CMK (cell line): ENCODE results near the gene TBC1D32.
"Not testable (repeated sequence)": the region's sequence is repeated elsewhere in the genome, so short reads cannot be mapped to it uniquely, and the experiment has no call there.

Experiments used
- DNase-seq: peaks from one replicate; pipeline ENCODE4 v3.0.0-alpha.2; 2010; ENCODE audit warnings: low read depth

TBC1D32 gene

DNA sequence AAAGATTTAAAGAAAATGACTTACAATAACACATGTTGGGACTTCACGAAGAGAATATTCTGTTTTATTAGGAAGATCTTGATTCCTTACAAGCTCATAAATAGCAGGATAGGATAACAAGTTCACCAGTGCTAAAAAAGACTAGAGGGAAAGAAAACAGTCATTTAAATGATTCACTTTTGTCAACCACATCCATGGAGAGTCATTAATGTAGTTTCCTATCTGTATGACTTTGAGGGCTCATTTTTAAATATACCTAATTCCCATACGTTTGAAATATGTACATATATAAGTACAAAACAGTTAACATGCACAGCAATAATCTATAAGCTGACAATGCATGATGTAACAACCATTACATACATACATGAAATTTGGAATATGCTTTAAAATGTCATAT is 111.1 kb downstream of the TBC1D32 start:
- DNase-seq, result no peak

DNA sequence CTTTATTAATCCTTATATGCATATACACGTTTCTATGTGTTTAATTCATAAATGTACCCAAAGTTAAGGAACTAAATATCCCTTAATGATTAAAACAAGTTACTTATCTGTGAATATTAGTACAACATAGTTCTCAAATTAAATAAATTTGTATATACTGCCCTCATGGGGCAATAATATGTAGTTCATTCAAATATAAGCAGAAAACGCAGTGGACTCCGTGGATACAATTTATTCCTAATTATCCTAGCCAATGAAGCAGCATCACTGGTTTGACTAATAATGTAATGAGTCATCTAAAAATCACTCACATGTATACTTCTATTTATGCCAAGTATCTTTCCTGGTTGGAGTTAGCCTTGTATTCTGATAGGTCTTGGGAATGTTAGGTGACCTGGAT is 111.6 kb downstream of the TBC1D32 start:
- DNase-seq, result no peak

DNA sequence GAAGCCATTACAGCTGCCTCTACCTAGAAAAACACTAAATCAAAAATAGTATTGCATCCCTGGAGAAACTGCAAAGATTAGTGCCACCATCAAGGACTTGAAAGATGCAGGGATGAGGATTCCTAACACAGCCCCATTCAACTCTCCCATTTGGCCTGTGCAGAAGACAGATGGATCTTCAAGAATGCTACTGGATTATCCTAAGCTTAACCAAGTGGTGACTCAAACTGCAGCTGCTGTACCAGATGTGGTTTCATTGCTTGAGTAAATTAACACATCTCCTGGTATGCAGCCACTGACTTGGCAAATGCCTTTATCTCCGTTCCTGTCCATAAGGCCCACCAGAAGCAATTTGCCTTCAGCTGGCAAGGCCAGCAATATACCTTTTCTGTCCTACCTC is 117.4 kb downstream of the TBC1D32 start:
- DNase-seq, result no peak

DNA sequence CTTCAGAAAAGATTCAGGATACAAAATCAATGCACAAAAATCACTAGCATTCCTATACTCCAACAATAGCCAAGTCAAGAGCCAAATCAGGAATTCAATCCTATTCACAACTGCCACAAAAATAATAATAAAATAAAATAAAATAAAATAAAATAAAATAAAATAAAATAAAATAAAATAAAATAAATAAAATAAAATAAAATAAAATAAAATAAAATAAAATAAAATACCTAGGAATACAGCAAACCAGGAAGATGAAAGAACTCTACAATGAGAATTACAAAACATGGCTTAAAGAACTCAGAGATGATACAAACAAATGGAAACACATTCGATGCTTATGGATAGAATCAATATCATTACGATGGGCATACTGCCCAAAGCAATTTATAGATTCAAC is 120.9 kb downstream of the TBC1D32 start:
- not testable (repeated sequence) for DNase-seq

DNA sequence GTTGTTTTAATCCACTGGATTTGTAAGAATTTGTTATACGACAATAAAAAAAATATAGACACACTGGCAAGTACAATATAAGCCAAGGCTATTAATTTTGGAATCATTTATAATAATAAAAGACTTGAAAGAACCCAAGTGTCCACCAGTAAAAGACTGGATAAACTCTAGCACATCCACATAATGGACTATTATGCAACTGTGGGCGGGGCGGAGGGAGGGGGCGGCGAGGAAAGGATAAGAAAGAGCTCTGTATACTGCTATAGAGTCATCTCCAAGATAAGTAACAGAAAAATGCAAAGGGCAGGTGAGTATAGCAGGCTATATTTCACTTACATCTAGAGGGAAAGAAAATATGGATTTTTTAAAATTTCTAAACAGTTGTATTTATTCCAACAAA is 123.3 kb downstream of the TBC1D32 start:
- no peak for DNase-seq

DNA sequence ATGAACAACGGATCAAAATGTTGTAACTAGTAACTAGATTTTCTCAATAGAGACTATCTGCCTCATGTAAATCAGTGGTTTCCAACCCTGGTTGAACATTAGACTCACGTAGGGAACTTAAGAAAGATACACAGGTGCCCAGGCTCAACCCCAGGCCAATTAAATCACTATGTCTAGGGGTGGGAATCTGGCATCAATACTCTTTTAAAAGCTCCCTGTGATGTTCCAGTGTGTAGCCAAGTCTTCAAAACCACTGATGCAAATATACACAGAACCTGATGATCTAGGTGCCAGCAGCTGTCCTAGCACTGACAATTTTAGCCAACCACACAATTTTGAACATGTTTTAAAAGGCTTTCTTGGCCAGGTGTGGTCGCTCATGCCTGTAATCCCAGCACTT is 128.7 kb downstream of the TBC1D32 start:
- DNase-seq, result no peak

DNA sequence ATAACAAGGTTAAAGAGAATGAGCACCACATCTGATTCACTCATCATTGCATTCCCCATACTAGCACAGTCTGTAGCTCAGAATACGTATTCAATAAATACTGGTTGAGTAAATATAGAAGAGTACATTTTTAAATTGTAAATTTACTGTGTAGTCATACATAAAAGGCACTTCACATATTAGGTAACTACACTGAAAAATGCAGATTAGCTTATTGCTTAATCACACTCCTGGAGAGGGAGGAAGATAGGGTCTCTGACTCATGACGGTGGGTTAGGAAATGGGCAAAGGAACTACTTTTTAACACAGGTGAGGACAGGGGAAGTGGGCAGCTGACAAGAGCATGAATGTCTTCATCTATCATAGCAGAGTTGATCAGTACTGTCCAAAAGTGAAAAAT is 133.2 kb downstream of the TBC1D32 start:
- DNase-seq, result no peak

DNA sequence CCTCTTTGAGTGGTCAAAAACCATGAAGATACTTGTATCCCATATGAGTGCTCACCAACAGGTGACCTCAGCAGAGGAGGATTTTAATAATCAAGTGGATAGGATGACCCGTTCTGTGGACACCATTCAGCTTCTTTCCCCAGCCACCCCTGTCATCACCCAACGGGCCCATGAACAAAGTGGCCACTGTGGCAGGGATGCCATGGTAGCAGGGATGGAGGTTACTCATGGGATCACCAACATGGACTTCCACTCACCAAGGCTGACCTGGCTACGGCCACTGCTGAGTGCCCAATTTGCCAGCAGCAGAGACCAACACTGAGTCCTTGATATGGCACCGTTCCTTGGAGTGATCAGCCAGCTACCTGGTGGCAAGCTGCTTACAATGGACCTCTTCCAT is 138.2 kb downstream of the TBC1D32 start:
- DNase-seq, result not testable (repeated sequence)

DNA sequence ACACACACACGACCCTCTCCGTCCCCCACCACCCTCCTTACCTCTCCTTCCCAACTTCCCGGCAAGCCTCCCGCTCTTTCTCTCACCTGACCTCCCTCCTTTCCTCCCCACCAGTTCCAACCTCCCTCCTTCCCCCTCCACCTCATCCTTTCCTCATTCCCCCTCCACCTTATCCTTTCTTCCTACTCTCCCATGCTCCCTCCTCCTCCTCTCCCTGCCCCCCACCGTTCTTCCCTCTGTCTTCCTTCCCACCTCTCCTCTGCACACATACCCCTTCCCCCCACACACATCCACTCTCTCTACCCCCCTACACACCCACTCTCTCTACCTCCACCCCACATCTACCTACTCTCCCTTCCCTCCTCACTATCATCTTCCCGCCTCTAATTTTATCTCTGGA is 144.2 kb downstream of the TBC1D32 start:
- DNase-seq, result no peak

DNA sequence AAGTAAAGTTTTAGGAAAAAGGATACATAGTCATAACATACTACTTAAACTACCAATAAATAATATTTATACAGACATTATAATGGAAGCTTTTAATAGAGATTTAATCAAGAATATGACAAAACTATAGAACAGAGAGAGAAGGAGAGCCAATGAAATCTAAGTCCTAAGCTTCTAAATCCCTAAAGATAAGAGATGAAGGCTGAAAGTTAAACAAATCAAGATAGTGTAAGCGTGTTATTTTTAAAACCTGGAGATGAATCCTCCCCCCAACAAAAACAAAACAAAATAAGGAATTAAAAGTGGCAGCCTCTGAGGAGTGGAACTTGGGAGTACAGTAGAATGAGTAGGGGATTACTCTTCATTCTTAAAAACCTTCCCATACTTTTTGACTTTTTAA is 145.9 kb downstream of the TBC1D32 start:
- DNase-seq, result no peak

DNA sequence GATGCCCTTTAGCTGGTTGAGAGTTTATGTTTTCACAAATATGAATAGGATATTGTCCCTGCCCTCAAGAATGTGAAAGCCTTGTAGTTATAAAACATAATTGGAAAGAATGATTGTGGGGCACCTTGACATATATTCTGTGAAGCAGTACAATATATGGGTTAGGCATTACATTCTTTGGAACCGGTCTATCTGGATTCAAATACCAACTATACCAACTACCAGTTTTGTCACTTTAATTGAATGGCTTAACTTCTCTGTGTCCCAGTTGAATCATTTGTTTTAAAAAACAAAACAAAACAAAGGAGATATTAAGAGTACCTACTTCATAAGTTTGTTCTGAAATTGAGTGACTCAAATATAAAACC is 146.5 kb downstream of the TBC1D32 start:
- no peak for DNase-seq

DNA sequence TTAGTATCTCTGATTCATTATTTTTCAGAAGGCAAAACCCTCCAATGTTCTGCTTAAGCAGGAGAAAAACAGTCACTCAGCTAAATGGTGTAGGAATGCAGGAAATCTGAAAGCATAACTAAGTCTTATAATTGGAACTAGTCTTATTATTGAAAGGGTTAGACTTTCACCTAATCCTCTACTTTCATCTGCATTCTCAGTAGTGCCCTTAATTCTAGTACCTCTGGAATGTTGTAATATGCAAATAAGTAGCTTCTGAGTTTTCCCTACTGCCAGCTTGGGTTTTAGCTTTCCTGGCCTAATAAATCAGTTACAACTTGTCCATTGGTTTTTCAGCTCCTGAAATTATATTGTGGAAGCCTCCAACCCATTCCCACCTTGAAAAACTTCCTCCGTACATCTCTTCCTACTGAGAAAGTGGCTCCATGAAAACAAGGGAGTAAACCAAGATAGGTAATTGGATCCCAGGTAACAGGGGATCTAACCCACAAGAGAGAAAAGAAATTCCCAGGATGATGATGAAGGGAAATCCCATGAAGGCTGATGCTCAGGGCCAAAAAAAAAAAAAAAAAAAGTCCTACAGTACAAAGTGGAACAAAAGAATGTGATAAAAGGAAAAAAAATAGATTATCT is 147.0 kb downstream of the TBC1D32 start:
- no peak for DNase-seq

DNA sequence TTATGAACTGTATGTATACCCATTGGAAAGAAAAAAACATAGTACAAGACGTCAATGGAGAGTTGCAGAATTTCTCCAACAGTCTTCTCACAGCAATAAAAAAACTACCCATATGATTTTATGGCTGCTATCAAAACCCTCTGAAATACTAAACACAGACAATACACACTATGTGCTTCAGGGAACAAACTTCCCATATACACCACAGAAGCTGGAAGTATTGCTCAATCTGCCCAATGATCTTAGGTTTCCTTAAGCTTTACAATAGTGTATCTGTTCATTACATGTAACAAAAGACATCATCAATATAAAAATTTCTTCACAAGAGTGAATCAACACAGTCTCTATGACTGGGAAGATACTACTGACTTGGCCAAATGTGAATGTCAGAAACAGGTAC is 150.5 kb downstream of the TBC1D32 start:
- no peak for DNase-seq

DNA sequence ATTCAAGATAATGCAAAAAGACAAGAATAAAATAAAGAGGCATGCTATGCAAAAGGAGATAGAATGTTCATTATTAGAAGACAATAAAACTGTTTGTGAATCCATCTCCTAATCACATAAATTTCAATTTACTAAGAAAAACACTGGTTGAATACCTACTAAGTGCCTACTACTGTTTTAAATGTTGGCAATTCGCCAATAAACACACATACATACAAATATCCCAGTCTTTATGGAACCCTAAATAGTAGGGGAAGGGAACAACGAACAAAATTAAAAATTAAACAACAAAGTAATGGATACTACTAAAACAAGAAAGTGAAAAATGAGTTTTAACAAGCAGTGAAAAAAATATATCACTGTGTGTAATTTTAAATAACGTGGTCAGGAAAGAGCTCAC is 158.5 kb downstream of the TBC1D32 start:
- DNase-seq, result no peak

DNA sequence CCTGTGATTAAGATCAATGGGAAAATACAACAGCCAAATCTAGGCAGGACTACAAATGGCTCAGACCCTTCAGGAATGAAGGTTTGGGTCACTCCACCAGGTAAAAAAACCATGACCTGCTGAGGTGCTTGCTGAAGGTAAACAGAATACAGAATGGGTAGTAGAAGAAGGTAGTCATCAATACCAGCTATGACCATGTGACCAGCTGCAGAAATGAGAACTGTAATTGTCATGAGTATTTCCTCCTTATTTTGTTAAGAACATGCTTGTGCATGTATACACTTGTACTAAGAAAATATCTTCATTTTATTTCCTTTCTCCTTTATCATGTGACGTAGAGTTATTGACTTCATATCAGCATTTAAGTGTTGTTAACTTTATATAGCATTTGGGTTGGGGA is 161.8 kb downstream of the TBC1D32 start:
- DNase-seq, result not testable (repeated sequence)

DNA sequence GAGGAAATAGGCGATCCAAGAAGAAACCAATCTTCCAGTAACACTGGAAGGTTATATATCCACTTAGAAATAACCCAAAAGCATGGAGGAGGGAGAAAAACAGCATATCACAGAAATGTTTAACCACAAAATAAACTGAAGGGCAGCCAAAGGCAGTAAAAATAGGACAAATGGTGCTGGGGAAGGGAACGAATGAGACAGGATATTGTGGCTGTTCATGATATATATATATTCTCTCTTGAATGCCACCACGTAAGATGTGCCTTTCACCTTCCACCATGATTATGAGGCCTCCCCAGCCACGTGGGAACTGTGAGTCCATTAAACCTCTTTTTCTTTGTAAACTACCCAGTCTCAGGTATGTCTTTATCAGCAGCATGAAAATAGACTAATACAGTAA is 162.4 kb downstream of the TBC1D32 start:
- DNase-seq, result no peak

DNA sequence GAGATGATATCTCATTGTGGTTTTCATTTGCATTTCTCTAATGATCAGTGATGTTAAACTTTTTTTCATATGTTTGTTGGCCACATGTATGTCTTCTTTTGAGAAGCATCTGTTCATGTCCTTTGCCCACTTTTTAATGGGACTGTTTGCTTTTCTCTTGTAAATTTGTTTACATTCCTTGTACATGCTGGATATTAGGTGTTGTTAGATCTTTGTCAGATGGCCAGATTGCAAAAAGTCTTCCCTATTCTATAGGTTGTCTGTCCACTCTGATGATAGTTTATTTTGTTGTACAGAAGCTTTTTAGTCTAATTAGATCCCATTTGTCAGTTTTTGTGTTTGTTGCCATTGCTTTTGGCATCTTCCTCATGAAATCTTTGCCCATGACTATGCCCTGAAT is 172.4 kb downstream of the TBC1D32 start:
- no peak for DNase-seq

DNA sequence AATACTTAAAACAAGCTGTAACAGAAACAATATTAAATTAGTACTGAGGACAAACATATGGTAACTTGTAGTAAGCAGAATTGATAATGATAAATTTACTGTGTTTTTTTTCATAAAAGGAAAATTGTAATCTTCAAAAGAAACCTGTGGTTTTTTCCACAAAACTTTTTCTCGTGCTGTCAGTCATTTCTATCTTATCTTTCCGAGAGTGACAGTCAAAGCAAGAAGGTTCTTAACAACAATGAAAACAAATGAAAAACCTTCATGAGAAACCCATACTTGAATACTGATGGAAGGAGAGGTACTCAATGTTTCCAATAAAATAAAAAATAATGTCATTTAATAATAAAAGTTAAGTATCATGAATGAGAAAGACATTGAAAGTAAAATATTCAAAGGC is 174.0 kb downstream of the TBC1D32 start:
- DNase-seq, result no peak

DNA sequence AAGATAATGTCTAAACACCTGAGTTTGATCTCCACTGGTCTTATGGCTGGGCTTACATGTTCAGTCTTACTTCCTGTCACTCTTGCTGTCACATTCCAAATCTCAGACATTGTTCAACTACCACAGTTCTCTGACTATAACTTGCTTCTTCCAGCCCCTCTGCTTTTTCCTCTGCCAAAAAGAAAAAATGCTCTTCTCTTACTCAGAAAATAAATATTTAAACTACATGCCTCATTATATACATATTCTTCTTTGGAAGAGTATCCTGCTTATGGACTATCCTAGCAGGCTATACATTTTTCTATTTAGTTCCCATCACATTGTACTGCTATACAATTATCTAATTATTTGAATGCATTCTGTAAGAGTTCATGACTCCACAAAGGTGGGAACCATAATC is 175.4 kb downstream of the TBC1D32 start:
- DNase-seq, result no peak

DNA sequence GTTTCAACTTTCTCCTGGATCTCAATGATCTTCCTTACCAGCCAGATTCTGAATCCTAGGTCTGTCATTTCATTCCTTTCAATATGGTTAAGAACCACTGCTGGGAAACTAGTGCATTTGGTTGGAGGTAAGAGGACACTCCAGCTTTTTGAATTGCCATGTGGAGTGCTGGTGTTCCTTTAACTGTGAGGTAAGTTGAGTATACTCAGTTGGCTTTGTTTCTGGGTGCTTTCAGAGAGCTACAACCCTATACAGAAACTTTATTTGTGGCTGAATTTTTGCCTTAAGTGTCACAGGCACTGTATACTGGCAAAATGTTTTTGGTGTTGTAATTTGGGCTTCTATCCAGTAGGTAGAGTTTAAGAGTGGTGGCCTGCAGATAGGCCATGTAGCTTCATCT is 175.8 kb downstream of the TBC1D32 start:
- DNase-seq, result no peak

DNA sequence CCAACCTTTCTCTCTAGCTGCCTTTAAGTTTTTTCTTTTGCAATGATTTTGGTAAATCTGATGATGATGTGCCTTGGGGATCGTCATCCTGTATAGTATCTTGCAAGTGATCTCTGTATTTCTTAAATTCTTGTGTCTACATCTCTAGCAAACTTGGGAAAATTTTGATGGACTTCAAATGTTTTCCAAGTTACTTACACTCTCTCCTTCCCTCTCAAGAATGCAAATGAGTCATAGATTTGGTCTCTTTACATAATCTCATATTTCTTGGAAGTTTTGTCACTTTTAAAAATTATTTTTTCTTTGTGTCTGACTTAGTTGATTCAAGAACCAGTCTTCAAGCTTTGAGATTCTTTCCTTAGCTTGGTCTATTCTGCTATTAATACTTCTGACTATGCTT is 176.4 kb downstream of the TBC1D32 start:
- DNase-seq, result no peak

DNA sequence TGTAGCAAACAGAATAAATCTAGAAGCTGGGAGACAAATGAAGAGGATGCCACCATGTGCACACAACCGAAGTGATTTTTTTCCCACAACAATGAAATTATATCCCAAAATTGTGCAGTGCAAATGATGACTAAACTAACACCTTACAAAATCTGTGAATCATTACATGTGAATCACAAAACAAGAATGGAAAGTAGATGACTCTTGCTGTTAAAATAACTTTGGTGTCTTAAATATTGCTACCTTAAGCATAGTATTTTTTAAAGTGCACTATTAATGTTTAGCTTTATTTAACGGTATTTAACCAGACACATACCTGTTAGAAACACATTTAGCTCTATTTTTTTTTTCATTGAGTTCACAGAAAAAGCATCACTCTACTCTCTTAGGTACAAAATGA is 190.8 kb downstream of the TBC1D32 start:
- DNase-seq, result no peak

DNA sequence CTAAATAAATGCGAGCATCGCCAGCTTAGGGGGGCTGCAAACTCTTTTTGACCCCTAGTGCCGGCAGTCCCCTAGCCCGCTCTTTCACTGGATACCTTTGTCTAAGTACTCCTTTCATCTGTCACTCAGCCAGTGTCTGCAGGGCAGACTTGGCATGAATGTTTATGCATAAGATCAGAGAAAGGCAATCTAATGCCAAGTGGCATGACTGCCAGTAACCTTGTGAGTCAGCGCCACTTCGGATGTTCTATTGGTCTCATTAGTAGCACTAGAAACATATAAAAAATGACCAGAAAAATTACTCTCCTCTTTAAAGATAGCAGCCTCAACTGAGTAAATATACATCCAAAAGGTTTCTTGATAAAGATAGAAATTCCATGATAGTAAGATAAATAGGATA is 192.2 kb downstream of the TBC1D32 start:
- DNase-seq, result no peak

DNA sequence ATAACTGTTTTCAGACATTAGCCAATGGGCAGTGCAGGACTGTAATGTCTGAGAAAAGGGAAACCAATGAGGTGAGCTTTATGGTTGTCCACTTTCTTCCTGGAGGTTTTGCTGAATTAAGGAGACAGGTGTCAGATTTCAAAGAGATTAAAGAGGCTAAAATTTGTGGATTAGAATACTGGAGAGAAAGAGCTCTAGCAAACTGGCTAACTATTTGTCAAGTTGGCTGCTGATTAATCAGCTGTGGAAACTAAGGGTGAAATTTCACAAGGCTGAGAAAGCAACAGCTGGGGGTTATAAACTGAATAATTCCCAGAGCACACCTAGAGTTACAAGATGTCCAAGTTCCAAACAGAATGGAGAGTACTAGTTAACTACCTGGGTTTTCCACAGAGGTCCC is 198.9 kb downstream of the TBC1D32 start:
- no peak for DNase-seq

DNA sequence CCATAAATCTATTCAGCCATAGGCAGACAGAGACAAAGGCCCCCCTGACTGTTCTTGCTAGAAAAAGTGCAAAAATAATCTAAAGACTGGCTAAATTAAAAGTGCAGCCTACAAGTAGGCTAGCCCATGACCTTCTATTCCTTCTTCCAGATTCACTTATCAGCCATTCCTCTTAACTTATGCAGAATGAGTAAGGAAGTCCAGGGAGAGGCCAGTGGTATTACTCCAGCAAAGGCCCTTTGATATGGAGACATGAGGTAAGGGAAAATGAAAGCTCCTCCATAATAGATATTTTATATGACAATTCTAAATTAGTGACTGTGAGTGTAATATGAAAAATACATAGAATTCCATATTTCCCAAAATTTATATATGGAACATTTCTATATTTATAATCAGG is 199.4 kb downstream of the TBC1D32 start:
- no peak for DNase-seq
